ENCODE results near the gene MAP3K4.

- TF ChIP-seq, protein P1, sequence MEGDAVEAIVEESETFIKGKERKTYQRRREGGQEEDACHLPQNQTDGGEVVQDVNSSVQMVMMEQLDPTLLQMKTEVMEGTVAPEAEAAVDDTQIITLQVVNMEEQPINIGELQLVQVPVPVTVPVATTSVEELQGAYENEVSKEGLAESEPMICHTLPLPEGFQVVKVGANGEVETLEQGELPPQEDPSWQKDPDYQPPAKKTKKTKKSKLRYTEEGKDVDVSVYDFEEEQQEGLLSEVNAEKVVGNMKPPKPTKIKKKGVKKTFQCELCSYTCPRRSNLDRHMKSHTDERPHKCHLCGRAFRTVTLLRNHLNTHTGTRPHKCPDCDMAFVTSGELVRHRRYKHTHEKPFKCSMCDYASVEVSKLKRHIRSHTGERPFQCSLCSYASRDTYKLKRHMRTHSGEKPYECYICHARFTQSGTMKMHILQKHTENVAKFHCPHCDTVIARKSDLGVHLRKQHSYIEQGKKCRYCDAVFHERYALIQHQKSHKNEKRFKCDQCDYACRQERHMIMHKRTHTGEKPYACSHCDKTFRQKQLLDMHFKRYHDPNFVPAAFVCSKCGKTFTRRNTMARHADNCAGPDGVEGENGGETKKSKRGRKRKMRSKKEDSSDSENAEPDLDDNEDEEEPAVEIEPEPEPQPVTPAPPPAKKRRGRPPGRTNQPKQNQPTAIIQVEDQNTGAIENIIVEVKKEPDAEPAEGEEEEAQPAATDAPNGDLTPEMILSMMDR (conservative IDR thresholded peaks at IDR 0.05), result no peak
- TF ChIP-seq ZFX (IDR thresholded peaks at IDR 0.05), result no peak
Measured at GRCh38 chr6:161033667-161034066, 42.1 kb downstream of the MAP3K4 start.
